ENCODE measurements around the gene CTNNBL1. TPM values are rescaled to one million over a fixed set of nuclear protein-coding genes. Genes with fewer than 3 reads are reported as not detected.
A peak's percentile ranks its signal among the peaks of the same experiment; 100 is the strongest.

Gene CTNNBL1
- total and polyA plus RNA-seq, 5 donors from 2014 or later = 56.0 to 117 (median 83.2) TPM

- Mint-ChIP-seq H3K27me3 (no peaks in the 10 kb centered on the region), H3K4me1 (peaks cover 0 to 2% (median 0%) of the 10 kb centered on the region in 4 donors), H3K27ac (no peak overlapping the region), H3K9me3 (no peaks in the 10 kb centered on the region), H3K4me3 (no peak overlapping the region), H3K36me3 (peaks cover 58% of the 10 kb centered on the region)
- peaks cover 56% of the 10 kb centered on the region for H3K36me3 ChIP-seq (ENCODE audit: control insufficient read depth, insufficient read depth, low read length)
- no peak for DNase-seq
- no peaks in the 10 kb centered on the region for H3K27me3 ChIP-seq (ENCODE audit: control insufficient read depth, insufficient read depth, low read length)
- no peak overlapping the region for H3K4me3 ChIP-seq (ENCODE audit: low read depth, low read length)
- ATAC-seq (ENCODE audit: low read depth in 2 of 2) = no peak
- H3K4me1 ChIP-seq (ENCODE audit: control insufficient read depth, insufficient read depth, low read length, poor library complexity, severe bottlenecking) = no peaks in the 10 kb centered on the region
- H3K9me3 ChIP-seq (ENCODE audit: control insufficient read depth in 2 of 2, low read length in 2 of 2) = no peaks in the 10 kb centered on the region
- H3K27ac ChIP-seq (ENCODE audit: insufficient read depth, low read length, poor library complexity, severe bottlenecking) = no peak overlapping the region
Measured at GRCh38 chr20:37864298-37864697, 170.5 kb downstream of the CTNNBL1 start.

GRCh38 chr20:37866051-37866450 lies 172.2 kb downstream of the CTNNBL1 start:
- H3K9me3 Mint-ChIP-seq = no peaks in the 10 kb centered on the region
- no peak overlapping the region for H3K27ac Mint-ChIP-seq
- H3K36me3 Mint-ChIP-seq = peaks cover 64% of the 10 kb centered on the region
- H3K4me3 Mint-ChIP-seq = no peak overlapping the region
- DNase-seq (no peak), ATAC-seq (ENCODE audit: low read depth in 2 of 2) (no peak)
- no peaks in the 10 kb centered on the region for H3K27me3 Mint-ChIP-seq
- Histone ChIP-seq H3K4me3 (ENCODE audit: low read depth, low read length) (no peak overlapping the region), H3K36me3 (ENCODE audit: control insufficient read depth, insufficient read depth, low read length) (peaks cover 50% of the 10 kb centered on the region), H3K9me3 (ENCODE audit: control insufficient read depth in 2 of 2, low read length in 2 of 2) (no peaks in the 10 kb centered on the region), H3K4me1 (ENCODE audit: control insufficient read depth, insufficient read depth, low read length, poor library complexity, severe bottlenecking) (no peaks in the 10 kb centered on the region), H3K27ac (ENCODE audit: insufficient read depth, low read length, poor library complexity, severe bottlenecking) (no peak overlapping the region), H3K27me3 (ENCODE audit: control insufficient read depth, insufficient read depth, low read length) (no peaks in the 10 kb centered on the region)
- peaks cover 0 to 2% (median 0%) of the 10 kb centered on the region in 4 donors for H3K4me1 Mint-ChIP-seq

GRCh38 chr20:37867289-37868195 lies 173.7 kb downstream of the CTNNBL1 start:
- ATAC-seq (ENCODE audit: low read depth in 2 of 2) (no peak), DNase-seq (no peak)
- Histone ChIP-seq H3K27me3 (ENCODE audit: control insufficient read depth, insufficient read depth, low read length) (no peaks in the 10 kb centered on the region), H3K4me3 (ENCODE audit: low read depth, low read length) (no peak overlapping the region), H3K4me1 (ENCODE audit: control insufficient read depth, insufficient read depth, low read length, poor library complexity, severe bottlenecking) (no peaks in the 10 kb centered on the region), H3K36me3 (ENCODE audit: control insufficient read depth, insufficient read depth, low read length) (peaks cover 46% of the 10 kb centered on the region), H3K27ac (ENCODE audit: insufficient read depth, low read length, poor library complexity, severe bottlenecking) (no peak overlapping the region), H3K9me3 (ENCODE audit: control insufficient read depth in 2 of 2, low read length in 2 of 2) (no peaks in the 10 kb centered on the region)
- peak overlapping the region in 1 of 3 donors; percentile 48 for H3K27ac Mint-ChIP-seq
- H3K27me3 Mint-ChIP-seq = no peaks in the 10 kb centered on the region
- peaks cover 62% of the 10 kb centered on the region for H3K36me3 Mint-ChIP-seq
- H3K4me1 Mint-ChIP-seq = peaks cover 0 to 2% (median 0%) of the 10 kb centered on the region in 4 donors
- no peaks in the 10 kb centered on the region for H3K9me3 Mint-ChIP-seq
- H3K4me3 Mint-ChIP-seq = no peak overlapping the region

- DNase-seq (no peak), ATAC-seq (ENCODE audit: low read depth in 2 of 2) (no peak)
- Mint-ChIP-seq H3K27ac (peak overlapping the region in 1 of 3 donors; percentile 75), H3K4me3 (no peak overlapping the region), H3K4me1 (peaks cover 0 to 2% (median 0%) of the 10 kb centered on the region in 4 donors), H3K9me3 (no peaks in the 10 kb centered on the region), H3K36me3 (peaks cover 58% of the 10 kb centered on the region), H3K27me3 (no peaks in the 10 kb centered on the region)
- H3K9me3 ChIP-seq (ENCODE audit: control insufficient read depth in 2 of 2, low read length in 2 of 2) = no peaks in the 10 kb centered on the region
- H3K27ac ChIP-seq (ENCODE audit: insufficient read depth, low read length, poor library complexity, severe bottlenecking) = no peak overlapping the region
- no peaks in the 10 kb centered on the region for H3K4me1 ChIP-seq (ENCODE audit: control insufficient read depth, insufficient read depth, low read length, poor library complexity, severe bottlenecking)
- H3K36me3 ChIP-seq (ENCODE audit: control insufficient read depth, insufficient read depth, low read length) = peaks cover 44% of the 10 kb centered on the region
- no peak overlapping the region for H3K4me3 ChIP-seq (ENCODE audit: low read depth, low read length)
- H3K27me3 ChIP-seq (ENCODE audit: control insufficient read depth, insufficient read depth, low read length) = no peaks in the 10 kb centered on the region
Measured at GRCh38 chr20:37868851-37869333, 175.1 kb downstream of the CTNNBL1 start.

- H3K27ac Mint-ChIP-seq = peak overlapping the region in 1 of 3 donors; percentile 75
- H3K4me3 ChIP-seq (ENCODE audit: low read depth, low read length) = no peak overlapping the region
- H3K27ac ChIP-seq (ENCODE audit: insufficient read depth, low read length, poor library complexity, severe bottlenecking) = no peak overlapping the region
- no peaks in the 10 kb centered on the region for H3K4me1 ChIP-seq (ENCODE audit: control insufficient read depth, insufficient read depth, low read length, poor library complexity, severe bottlenecking)
- ATAC-seq (ENCODE audit: low read depth in 2 of 2) (no peak), DNase-seq (no peak)
- H3K36me3 ChIP-seq (ENCODE audit: control insufficient read depth, insufficient read depth, low read length) = peaks cover 45% of the 10 kb centered on the region
- no peaks in the 10 kb centered on the region for H3K9me3 Mint-ChIP-seq
- H3K27me3 Mint-ChIP-seq = no peaks in the 10 kb centered on the region
- no peaks in the 10 kb centered on the region for H3K9me3 ChIP-seq (ENCODE audit: control insufficient read depth in 2 of 2, low read length in 2 of 2)
- peaks cover 0 to 2% (median 0%) of the 10 kb centered on the region in 4 donors for H3K4me1 Mint-ChIP-seq
- H3K36me3 Mint-ChIP-seq = peaks cover 60% of the 10 kb centered on the region
- no peak overlapping the region for H3K4me3 Mint-ChIP-seq
- H3K27me3 ChIP-seq (ENCODE audit: control insufficient read depth, insufficient read depth, low read length) = no peaks in the 10 kb centered on the region
Measured at GRCh38 chr20:37869334-37869861, 175.6 kb downstream of the CTNNBL1 start.

- no peaks in the 10 kb centered on the region for H3K27me3 ChIP-seq (ENCODE audit: control insufficient read depth, insufficient read depth, low read length)
- Mint-ChIP-seq H3K27ac (peak overlapping the region in 2 of 3 donors; percentile 18 to 60), H3K9me3 (no peaks in the 10 kb centered on the region), H3K36me3 (peaks cover 56% of the 10 kb centered on the region), H3K27me3 (no peaks in the 10 kb centered on the region), H3K4me1 (peaks cover 0 to 2% (median 0%) of the 10 kb centered on the region in 4 donors), H3K4me3 (no peak overlapping the region)
- no peak overlapping the region for H3K4me3 ChIP-seq (ENCODE audit: low read depth, low read length)
- ATAC-seq (ENCODE audit: low read depth in 2 of 2) (no peak), DNase-seq (no peak)
- peaks cover 40% of the 10 kb centered on the region for H3K36me3 ChIP-seq (ENCODE audit: control insufficient read depth, insufficient read depth, low read length)
- no peaks in the 10 kb centered on the region for H3K4me1 ChIP-seq (ENCODE audit: control insufficient read depth, insufficient read depth, low read length, poor library complexity, severe bottlenecking)
- H3K9me3 ChIP-seq (ENCODE audit: control insufficient read depth in 2 of 2, low read length in 2 of 2) = no peaks in the 10 kb centered on the region
- no peak overlapping the region for H3K27ac ChIP-seq (ENCODE audit: insufficient read depth, low read length, poor library complexity, severe bottlenecking)
Measured at GRCh38 chr20:37870294-37870693, 176.5 kb downstream of the CTNNBL1 start.

- no peak for ATAC-seq (ENCODE audit: low read depth in 2 of 2)
- no peak overlapping the region for H3K27ac ChIP-seq (ENCODE audit: insufficient read depth, low read length, poor library complexity, severe bottlenecking)
- H3K36me3 Mint-ChIP-seq = peaks cover 52% of the 10 kb centered on the region
- H3K4me3 ChIP-seq (ENCODE audit: low read depth, low read length) = no peak overlapping the region
- H3K27me3 ChIP-seq (ENCODE audit: control insufficient read depth, insufficient read depth, low read length) = no peaks in the 10 kb centered on the region
- DNase-seq = no peak
- H3K27me3 Mint-ChIP-seq = no peaks in the 10 kb centered on the region
- peaks cover 0 to 2% (median 0%) of the 10 kb centered on the region in 4 donors for H3K4me1 Mint-ChIP-seq
- no peak overlapping the region for H3K27ac Mint-ChIP-seq
- H3K9me3 Mint-ChIP-seq = peaks cover 0 to 2% (median 0%) of the 10 kb centered on the region in 7 donors
- H3K36me3 ChIP-seq (ENCODE audit: control insufficient read depth, insufficient read depth, low read length) = peaks cover 36% of the 10 kb centered on the region
- no peaks in the 10 kb centered on the region for H3K4me1 ChIP-seq (ENCODE audit: control insufficient read depth, insufficient read depth, low read length, poor library complexity, severe bottlenecking)
- no peak overlapping the region for H3K4me3 Mint-ChIP-seq
- H3K9me3 ChIP-seq (ENCODE audit: control insufficient read depth in 2 of 2, low read length in 2 of 2) = no peaks in the 10 kb centered on the region
Measured at GRCh38 chr20:37871751-37872150, 177.9 kb downstream of the CTNNBL1 start.

All from CD4-positive, CD25-positive, alpha-beta regulatory T cell (primary cell).